GM21786 (cell line): ENCODE measurements around the gene RPN2.

Experiments used
- ATAC-seq: cut with Tn5 transposase; IDR thresholded peaks from one replicate; pipeline ENCODE4 v1.9.1; 2021; ENCODE audit not compliant: unreplicated experiment

Gene RPN2

DNA sequence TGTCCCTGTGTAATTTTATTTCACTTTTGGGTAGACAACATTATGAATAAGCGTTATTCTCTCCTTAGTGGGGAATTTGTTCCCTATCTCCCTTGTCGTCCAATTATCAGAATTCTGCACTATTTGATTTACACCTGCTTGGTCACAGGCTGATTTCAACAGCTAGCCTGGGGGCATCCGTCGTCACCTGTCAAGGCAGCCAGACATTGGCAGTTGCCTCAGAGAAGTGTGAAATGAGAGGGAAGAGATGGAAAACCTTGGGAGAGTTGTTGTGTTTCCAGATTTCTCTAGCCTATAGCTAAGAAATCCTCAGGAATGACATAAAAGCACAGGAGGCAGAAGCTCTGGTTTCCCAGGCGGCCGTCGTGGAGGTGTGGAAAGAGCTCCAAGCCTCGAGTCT is 83.4 kb downstream of the RPN2 start:
- no peak for ATAC-seq

DNA sequence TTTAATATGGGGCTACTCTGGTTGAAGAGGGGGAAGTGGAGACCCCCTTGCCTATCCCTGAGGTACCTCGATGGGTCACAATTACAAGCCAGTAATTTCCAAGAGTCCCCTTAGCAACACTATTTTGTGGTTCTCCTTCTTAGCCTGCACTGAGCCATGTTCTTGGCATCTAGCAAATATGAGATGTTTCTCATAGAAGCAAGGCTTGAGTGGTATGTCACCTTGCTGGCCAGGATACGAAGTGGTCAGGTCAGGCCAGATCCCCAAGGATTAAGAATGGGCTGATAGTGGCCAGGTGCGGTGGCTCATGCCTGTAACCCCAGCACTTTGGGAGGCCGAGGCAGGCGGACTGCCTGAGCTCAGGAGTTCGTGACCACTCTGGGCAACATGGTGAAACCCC is 84.6 kb downstream of the RPN2 start:
- ATAC-seq = no peak

- no peak for ATAC-seq
Observed at GRCh38 chr20:37265152-37265551, 86.0 kb downstream of the RPN2 start.

DNA sequence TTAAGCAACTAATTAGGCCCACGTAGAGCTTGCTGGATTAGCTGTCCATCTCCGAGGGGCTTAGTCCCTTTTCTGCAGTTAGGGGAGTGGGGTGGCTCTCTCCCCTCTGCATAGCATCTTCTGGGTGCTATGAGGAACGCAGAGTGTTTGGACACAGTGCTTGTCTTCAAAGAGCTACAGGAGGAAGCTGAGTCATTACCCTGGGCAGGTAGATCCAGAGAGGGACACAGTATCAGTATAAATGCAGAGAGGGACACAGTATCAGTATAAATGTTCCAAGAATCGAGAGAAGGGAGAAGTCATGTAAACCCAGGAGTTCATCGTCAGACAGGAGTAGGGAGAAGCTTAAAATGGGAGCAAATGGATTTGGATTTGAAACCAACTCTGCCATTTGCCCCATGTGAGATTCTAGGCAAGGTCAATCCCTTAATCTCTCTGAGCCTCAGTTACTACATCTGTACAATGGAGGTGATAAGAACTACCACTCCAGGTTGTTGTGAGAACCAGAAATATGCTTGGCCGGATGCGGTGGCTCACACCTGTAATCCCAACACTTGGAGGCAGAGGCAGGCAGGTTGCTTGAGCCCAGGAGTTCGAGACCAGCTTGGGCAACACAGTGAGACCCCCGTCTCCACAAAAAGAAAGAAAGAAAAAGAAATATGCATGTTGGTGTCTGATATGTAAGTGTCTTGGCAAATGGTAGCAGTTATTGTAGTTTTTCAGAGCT is 88.0 kb downstream of the RPN2 start:
- ATAC-seq = no peak

DNA sequence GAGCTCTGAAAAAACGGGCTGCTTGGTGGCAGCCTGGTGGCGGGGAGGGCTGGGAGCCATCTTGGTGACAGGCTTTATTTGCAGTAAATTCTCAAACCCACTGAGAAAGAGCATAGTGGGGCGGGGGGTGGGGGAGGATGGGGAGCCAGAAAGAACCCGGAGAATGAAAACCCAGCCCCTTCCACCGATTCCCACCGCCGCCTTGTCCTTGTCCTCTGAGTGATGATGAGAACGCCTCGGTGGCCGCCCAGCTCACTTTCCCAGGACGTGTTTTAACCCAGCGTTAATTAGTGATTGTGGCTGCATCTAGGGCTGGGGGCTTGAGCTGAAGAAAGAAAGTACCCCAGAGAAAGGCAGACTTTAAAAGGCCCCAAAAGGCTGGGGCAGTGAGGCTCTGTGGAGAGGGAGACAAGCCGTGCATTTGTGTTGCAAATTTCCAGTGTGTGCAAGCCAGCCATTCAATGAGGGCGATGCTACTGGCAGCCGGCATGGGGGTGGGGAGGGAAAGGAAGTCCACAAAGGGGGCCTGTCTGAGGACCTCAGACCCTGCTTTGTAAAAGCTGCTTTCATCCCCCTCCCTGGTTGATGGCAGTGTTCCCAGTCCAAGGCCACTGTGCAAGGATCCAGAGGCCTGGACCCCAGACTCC is 88.7 kb downstream of the RPN2 start:
- no peak for ATAC-seq

GRCh38 chr20:37270576-37271420 is 91.7 kb downstream of the RPN2 start:
- ATAC-seq = peak; percentile 45

DNA sequence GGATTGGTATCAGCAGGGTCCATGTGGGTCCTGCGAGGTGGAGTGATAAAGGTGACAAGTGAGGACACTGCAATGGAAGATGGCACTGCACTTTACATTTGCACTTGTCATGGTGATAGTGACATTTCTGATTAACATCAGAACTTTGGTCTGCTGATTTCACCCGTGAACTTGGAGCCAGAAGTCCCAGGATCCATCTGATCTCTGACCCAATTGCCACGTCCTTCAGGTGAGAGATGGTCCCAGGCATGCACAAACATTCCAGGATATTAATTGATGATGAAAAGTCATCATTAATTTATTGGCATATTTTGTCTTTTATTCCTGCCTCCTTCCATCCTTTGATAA is 92.3 kb downstream of the RPN2 start:
- ATAC-seq = no peak

DNA sequence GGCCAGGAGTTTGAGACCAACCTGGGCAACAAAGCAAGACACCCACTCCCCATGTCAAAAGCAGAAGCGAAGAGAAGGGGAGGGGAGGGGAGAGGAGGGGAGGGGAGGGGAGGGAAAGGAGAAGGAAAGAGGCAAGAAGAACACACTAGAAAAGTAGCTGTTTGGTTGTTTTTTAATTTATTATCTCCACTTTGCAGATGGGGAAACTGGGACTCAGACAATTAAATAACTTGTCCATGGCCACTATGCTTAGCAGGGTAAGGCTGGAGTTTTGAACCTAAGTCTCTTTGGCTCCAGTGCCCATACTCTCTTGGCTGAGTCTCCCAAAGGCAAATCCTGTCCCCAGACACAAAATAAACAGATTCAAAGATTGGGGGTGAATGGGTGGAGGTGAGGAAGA is 94.9 kb downstream of the RPN2 start:
- ATAC-seq = no peak

DNA sequence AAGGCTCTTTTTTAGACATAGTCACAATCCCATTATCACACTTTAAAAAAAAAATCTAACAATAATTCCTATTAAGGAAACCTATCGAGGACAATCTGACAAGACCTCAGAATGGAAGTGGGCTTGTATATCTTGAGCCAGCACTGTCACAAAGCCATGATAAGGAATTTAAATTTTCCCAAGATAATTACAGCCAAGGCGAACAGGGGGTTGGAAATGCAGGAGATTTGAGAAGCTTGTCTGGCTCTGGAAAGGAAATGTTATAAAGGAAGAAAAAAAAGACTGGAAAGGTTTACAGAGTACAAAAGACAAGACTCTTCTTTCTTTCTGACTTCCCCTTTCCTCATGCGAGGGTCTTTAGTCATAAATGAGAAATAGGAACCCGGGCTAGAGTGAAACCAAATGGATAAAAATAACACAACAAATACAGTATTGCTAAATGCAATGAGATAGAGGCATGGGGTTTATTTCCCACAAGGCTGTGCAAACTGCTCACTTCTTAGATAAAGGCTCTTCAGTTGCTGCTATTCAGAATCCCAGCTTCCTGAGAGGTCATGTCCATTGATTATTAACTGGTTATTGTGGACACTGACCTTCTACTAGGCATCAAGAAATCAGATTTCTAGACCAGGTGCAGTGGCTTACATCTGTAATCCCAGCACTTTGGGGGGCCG is 95.9 kb downstream of the RPN2 start:
- ATAC-seq = no peak

DNA sequence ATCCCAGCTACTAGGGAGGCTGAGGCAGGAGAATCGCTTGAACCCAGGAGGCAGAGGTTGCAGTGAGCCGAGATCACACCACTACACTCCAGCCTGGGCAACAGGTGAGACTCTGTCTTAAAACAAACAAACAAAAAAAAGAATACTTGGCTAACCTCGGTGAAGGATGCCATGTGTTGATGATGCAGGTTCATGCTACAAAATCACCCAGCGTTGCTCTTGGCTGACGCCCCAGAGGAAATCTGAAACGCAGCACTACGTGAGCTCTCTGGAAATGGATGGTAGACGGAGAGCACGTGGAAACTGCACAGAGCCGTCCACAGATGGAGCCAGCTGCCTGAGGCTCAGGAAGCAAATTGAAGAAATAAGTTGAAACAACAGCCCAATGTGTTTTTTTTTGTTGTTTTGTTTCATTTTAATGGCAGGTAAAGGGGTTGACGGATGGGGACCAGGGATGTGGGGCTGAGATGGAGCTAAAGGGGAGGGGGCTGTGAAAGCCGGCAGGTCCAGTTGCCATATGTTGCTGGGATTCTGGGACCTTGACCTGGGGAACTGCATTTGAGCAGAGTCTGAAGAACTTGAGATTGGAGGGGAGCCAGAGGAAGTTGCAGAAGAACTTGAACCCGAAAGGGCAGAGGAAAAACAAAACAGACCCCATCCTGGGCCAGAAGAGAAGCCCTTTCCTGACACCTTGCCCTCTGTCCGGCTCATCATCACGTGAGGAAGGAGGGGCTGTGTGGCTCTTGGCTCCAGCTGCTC is 97.5 kb downstream of the RPN2 start:
- peak; percentile 73 for ATAC-seq

GRCh38 chr20:37277253-37277593 is 98.1 kb downstream of the RPN2 start:
- no peak for ATAC-seq

DNA sequence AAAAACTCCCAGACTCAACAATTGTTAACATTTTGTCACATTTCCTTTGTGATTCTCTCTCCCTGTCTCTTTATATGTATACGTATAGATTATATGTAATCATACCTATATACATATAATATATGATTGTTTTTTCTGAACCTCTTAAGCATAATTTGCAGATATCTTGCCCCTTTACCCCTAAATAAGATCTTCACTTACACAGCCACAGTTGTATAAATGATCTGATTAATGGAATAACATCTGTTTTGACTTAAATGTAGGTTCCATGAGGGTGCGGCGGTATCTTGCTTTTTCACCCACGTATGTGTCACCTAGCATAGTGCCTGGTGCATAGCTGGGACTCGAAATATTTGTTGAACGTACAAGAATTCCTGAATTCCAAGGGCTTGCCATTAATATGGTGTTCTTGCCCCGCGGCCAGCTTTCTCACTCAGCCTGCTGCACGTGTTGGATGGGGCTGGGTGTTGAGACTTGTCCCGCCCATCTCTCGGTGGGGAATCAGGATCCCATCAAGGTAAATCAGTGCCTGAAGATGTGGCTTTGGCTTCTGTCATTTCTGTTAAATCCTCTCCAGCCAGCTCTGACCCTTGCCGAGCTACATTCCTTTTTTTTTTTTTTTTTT is 99.9 kb downstream of the RPN2 start:
- ATAC-seq = no peak

DNA sequence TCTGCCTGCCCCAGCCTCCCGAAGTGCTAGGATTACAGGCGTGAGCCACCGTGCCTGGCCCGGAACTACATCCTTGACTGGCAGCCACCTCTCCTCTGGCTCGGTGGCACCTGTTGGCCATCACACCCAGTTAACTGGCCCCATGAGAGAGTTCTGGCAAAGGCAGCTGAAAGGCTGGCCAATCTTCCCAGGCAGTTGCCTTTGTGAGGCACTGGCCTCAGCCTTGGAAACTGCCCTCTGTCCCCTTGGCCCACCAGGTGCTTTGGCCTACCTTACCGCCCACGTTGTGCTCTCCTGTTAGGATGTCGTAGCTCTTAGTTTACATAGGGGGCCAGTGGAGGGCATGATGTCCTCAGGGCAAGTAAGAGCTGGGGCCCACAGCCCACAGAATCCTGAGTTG is 100.7 kb downstream of the RPN2 start:
- no peak for ATAC-seq

GRCh38 chr20:37280403-37280802 is 101.3 kb downstream of the RPN2 start:
- no peak for ATAC-seq

DNA sequence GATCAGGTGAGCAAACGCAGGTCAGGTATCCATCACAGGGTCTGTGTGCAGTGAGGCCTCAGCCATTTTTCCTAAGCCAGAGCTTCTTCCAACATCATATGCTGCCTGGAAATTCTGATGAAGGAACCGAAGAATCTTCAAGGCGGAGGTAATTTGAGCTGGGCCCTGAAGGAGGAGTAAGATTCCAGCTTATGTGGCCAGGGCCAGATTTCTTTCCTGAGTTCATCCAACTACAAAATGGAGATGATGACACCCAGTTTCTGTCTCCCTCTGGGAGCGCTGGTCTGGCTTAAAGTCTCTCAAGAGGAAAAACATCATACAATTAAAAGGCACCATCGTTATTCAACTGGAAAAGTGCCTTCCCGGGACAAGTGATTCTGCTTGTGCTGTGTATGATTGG is 103.4 kb downstream of the RPN2 start:
- ATAC-seq = no peak

GRCh38 chr20:37283530-37284195 is 104.5 kb downstream of the RPN2 start:
- no peak for ATAC-seq

DNA sequence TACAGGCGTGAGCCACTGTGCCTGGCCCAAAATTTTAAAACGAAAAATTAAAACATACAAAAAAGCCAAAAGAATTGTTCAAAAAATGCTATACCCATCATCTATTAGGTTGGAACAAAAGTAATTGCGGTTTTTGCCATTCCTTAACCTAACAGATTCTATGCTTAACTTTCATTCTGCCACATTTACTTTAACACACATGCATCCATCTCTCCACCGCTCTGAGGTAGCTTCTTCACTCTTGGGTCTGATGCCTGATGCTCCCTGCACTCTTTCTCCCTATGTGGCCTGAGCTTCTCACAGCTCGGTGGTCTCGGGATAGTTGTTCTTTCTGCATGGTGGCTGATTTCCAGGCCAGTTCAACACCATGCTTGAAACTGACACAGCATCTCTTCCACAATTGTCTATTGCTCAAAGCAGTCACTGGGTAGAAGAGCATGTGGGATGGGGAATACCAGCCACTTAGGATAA is 105.6 kb downstream of the RPN2 start:
- ATAC-seq = no peak

GRCh38 chr20:37285664-37286374 is 106.7 kb downstream of the RPN2 start:
- no peak for ATAC-seq

- no peak for ATAC-seq
Observed at GRCh38 chr20:37288091-37288490, 109.0 kb downstream of the RPN2 start.
